Epithelial cell of alveolus of lung (primary cell): Measurements from ENCODE around the gene ALDH5A1. TPM values are rescaled to one million over a fixed set of nuclear protein-coding genes. Genes with fewer than 3 reads are reported as not detected.

ENCODE experiments used
- total RNA-seq: library from RNA; depleted of rRNA; stranded (reverse); fragments of >200 nt; gene quantifications from 2 replicates; pipeline ENCODE4 v1.2.1, GENCODE V29; 2015

Gene ALDH5A1
- 0.64 and 0.91 TPM in 2 replicates for total RNA-seq

GRCh38 chr6:24494821-24495795 lies at the start of gene ALDH5A1:
Gene ALDH5A1 (plus strand): TSS chr6:24494969. CDS start chr6:24494997, 28 bp downstream.

GRCh38 chr6:24489470-24489869 lies 5.3 kb upstream of the ALDH5A1 start, which contains the start of gene GPLD1:
Gene GPLD1 (minus strand): TSS chr6:24489578. CDS start chr6:24489511, 67 bp downstream.

Other genes with a start within 250 kb of the ALDH5A1 start
- gene DCDC2, start 136.9 kb upstream of the ALDH5A1 start, total RNA-seq, result not detected in 2 replicates
- gene MRS2, start 92.0 kb upstream of the ALDH5A1 start, total RNA-seq, result 18.9 and 19.4 TPM in 2 replicates
- 0.26 TPM in 1 of 2 replicates, not detected in the other for gene GPLD1, start 5.4 kb upstream of the ALDH5A1 start, total RNA-seq
- gene KIAA0319, start 151.2 kb downstream of the ALDH5A1 start, total RNA-seq, result not detected in 2 replicates
- gene TDP2, start 171.9 kb downstream of the ALDH5A1 start, total RNA-seq, result 14.3 and 16.5 TPM in 2 replicates
- 3.9 and 5.3 TPM in 2 replicates for gene ACOT13, start 172.1 kb downstream of the ALDH5A1 start, total RNA-seq
- gene C6orf62, start 224.2 kb downstream of the ALDH5A1 start, total RNA-seq, result 63.1 and 80.7 TPM in 2 replicates